ENCODE results near the gene ETV6.

The ETV6 gene

GRCh38 chr12:11920231-11920630 lies 270.8 kb downstream of the ETV6 start:
- DNase-seq (ENCODE audit: low read depth in 2 of 2), result no peak
- TF ChIP-seq, protein P1, sequence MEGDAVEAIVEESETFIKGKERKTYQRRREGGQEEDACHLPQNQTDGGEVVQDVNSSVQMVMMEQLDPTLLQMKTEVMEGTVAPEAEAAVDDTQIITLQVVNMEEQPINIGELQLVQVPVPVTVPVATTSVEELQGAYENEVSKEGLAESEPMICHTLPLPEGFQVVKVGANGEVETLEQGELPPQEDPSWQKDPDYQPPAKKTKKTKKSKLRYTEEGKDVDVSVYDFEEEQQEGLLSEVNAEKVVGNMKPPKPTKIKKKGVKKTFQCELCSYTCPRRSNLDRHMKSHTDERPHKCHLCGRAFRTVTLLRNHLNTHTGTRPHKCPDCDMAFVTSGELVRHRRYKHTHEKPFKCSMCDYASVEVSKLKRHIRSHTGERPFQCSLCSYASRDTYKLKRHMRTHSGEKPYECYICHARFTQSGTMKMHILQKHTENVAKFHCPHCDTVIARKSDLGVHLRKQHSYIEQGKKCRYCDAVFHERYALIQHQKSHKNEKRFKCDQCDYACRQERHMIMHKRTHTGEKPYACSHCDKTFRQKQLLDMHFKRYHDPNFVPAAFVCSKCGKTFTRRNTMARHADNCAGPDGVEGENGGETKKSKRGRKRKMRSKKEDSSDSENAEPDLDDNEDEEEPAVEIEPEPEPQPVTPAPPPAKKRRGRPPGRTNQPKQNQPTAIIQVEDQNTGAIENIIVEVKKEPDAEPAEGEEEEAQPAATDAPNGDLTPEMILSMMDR (IDR thresholded peaks at IDR 0.05; ENCODE audit: low read depth, low read length), result no peak
- no peak overlapping the region for H3K4me3 ChIP-seq (replicated peaks in 1 of 2; ENCODE audit: low read depth in 2 of 2, low read length in 2 of 2)

DNA sequence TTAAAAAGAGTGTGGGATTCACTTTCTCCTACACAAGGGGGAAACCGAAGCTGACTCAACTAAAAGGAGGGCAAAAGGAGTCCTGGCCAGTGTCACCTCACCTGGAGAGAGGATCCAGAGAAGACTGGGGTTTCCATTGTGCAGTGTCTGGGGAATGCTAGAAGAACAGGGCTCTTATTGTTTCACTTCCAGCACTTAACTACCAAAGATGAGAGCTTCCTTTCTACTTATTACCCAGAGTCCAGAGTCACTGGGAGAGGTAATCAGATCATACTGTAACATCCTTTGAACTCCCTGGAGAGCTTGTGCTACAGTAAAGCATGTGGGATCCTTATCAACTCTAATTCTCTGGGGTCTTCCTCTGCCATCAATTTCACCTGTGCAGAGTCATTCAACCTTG lies 272.9 kb downstream of the ETV6 start:
- H3K4me3 ChIP-seq (replicated peaks in 1 of 2; ENCODE audit: low read depth in 2 of 2, low read length in 2 of 2), result no peak overlapping the region
- TF ChIP-seq, protein P1 (IDR thresholded peaks at IDR 0.05; ENCODE audit: low read depth, low read length), result no peak
- no peak for DNase-seq (ENCODE audit: low read depth in 2 of 2)

- TF ChIP-seq, protein P1 (IDR thresholded peaks at IDR 0.05; ENCODE audit: low read depth, low read length), result no peak
- DNase-seq (ENCODE audit: low read depth in 2 of 2), result no peak
- H3K4me3 ChIP-seq (replicated peaks in 1 of 2; ENCODE audit: low read depth in 2 of 2, low read length in 2 of 2), result no peak overlapping the region
Measured at GRCh38 chr12:11923067-11923466, 273.6 kb downstream of the ETV6 start.

GRCh38 chr12:11927286-11927935 lies 277.9 kb downstream of the ETV6 start:
- peak overlapping the region in 1 of 2 donors; percentile 25 for H3K4me3 ChIP-seq (replicated peaks in 1 of 2; ENCODE audit: low read depth in 2 of 2, low read length in 2 of 2)
- peak; percentile 45 to 79 for DNase-seq (ENCODE audit: low read depth in 2 of 2)
- TF ChIP-seq, protein P1 (IDR thresholded peaks at IDR 0.05; ENCODE audit: low read depth, low read length), result no peak

GRCh38 chr12:11929714-11930113 lies 280.2 kb downstream of the ETV6 start:
- DNase-seq (ENCODE audit: low read depth in 2 of 2), result no peak
- TF ChIP-seq, protein P1 (IDR thresholded peaks at IDR 0.05; ENCODE audit: low read depth, low read length), result no peak
- no peak overlapping the region for H3K4me3 ChIP-seq (replicated peaks in 1 of 2; ENCODE audit: low read depth in 2 of 2, low read length in 2 of 2)

DNA sequence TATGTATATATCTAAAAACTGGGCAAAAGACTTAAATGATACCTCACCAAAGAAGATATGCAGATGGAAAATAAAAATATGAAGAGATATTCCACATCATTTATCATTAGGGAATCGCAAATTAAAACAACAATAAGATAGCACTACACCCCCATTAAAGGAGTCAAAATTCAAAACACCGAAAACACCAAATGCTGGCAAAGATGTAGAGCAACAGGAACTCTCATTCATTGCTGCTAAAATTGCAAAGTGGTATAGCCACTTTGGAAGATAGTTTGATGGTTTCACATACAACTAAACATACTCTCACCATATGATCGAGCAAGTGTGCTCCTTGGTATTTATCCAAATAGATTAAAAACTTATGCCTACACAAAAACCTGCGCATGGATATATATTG lies 289.7 kb downstream of the ETV6 start:
- TF ChIP-seq, protein P1 (IDR thresholded peaks at IDR 0.05; ENCODE audit: low read depth, low read length), result no peak
- DNase-seq (ENCODE audit: low read depth in 2 of 2), result no peak
- H3K4me3 ChIP-seq (replicated peaks in 1 of 2; ENCODE audit: low read depth in 2 of 2, low read length in 2 of 2), result no peak overlapping the region

All from cardiac fibroblast (primary cell).